ENCODE measurements around the gene TENM4.
"Not testable (repeated sequence)": the region's sequence is repeated elsewhere in the genome, so short reads cannot be mapped to it uniquely, and the experiment has no call there.

The TENM4 gene

GRCh38 chr11:78993802-78994430 lies 446.9 kb downstream of the TENM4 start:
- H3K9me3 ChIP-seq (ENCODE audit: control insufficient read depth in 1 of 2, low read length in 2 of 2): no peaks in the 10 kb centered on the region
- H3K27me3 ChIP-seq (ENCODE audit: control insufficient read depth in 1 of 2, insufficient read depth in 2 of 2, low read length in 2 of 2): no peaks in the 10 kb centered on the region
- H3K4me3 ChIP-seq (ENCODE audit: low read depth in 1 of 2, low read length in 2 of 2): no peak overlapping the region
- no peaks in the 10 kb centered on the region for H3K4me1 ChIP-seq (ENCODE audit: control insufficient read depth in 1 of 2, insufficient read depth in 2 of 2, low read length in 2 of 2)
- no peaks in the 10 kb centered on the region for H3K36me3 ChIP-seq (ENCODE audit: control insufficient read depth in 1 of 2, insufficient read depth in 2 of 2, low read length in 2 of 2)
- H3K9ac ChIP-seq (ENCODE audit: low read depth in 1 of 2, low read length in 2 of 2): no peak overlapping the region
- no peak overlapping the region for H3K27ac ChIP-seq (ENCODE audit: low read depth, low read length)

DNA sequence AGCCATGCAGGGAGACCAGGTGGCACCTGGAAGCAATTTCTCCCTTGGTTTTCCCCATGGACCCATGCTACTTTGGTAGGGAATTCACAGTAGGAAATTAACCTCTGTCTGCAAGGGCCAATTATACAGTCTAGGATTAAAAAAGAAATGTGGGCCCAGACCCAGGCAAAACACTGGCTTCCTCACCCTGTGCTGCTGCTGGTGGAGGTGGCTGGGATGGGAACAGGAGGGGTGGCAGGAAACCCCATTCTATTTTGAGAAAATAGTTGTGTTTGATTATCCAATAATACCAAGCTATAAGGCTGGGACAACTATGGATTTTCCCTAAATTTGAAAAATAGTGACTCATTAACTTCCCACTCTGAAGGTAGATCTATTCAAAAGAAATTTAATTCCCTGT lies 449.1 kb downstream of the TENM4 start:
- H3K27ac ChIP-seq (ENCODE audit: low read depth, low read length): no peak overlapping the region
- no peaks in the 10 kb centered on the region for H3K4me1 ChIP-seq (ENCODE audit: control insufficient read depth in 1 of 2, insufficient read depth in 2 of 2, low read length in 2 of 2)
- no peak overlapping the region for H3K4me3 ChIP-seq (ENCODE audit: low read depth in 1 of 2, low read length in 2 of 2)
- H3K9me3 ChIP-seq (ENCODE audit: control insufficient read depth in 1 of 2, low read length in 2 of 2): no peaks in the 10 kb centered on the region
- no peak overlapping the region for H3K9ac ChIP-seq (ENCODE audit: low read depth in 1 of 2, low read length in 2 of 2)
- no peaks in the 10 kb centered on the region for H3K27me3 ChIP-seq (ENCODE audit: control insufficient read depth in 1 of 2, insufficient read depth in 2 of 2, low read length in 2 of 2)
- H3K36me3 ChIP-seq (ENCODE audit: control insufficient read depth in 1 of 2, insufficient read depth in 2 of 2, low read length in 2 of 2): no peaks in the 10 kb centered on the region

- no peaks in the 10 kb centered on the region for H3K9me3 ChIP-seq (ENCODE audit: control insufficient read depth in 1 of 2, low read length in 2 of 2)
- H3K4me1 ChIP-seq (ENCODE audit: control insufficient read depth in 1 of 2, insufficient read depth in 2 of 2, low read length in 2 of 2): no peaks in the 10 kb centered on the region
- H3K9ac ChIP-seq (ENCODE audit: low read depth in 1 of 2, low read length in 2 of 2): no peak overlapping the region
- no peaks in the 10 kb centered on the region for H3K27me3 ChIP-seq (ENCODE audit: control insufficient read depth in 1 of 2, insufficient read depth in 2 of 2, low read length in 2 of 2)
- no peak overlapping the region for H3K4me3 ChIP-seq (ENCODE audit: low read depth in 1 of 2, low read length in 2 of 2)
- no peak overlapping the region for H3K27ac ChIP-seq (ENCODE audit: low read depth, low read length)
- no peaks in the 10 kb centered on the region for H3K36me3 ChIP-seq (ENCODE audit: control insufficient read depth in 1 of 2, insufficient read depth in 2 of 2, low read length in 2 of 2)
These were observed 450.6 kb downstream of the TENM4 start for GRCh38 chr11:78990261-78990660.

GRCh38 chr11:78987748-78988147 lies 453.1 kb downstream of the TENM4 start:
- Histone ChIP-seq H3K36me3 (ENCODE audit: control insufficient read depth in 1 of 2, insufficient read depth in 2 of 2, low read length in 2 of 2) (no peaks in the 10 kb centered on the region), H3K9ac (ENCODE audit: low read depth in 1 of 2, low read length in 2 of 2) (no peak overlapping the region), H3K4me1 (ENCODE audit: control insufficient read depth in 1 of 2, insufficient read depth in 2 of 2, low read length in 2 of 2) (no peaks in the 10 kb centered on the region), H3K4me3 (ENCODE audit: low read depth in 1 of 2, low read length in 2 of 2) (no peak overlapping the region), H3K27me3 (ENCODE audit: control insufficient read depth in 1 of 2, insufficient read depth in 2 of 2, low read length in 2 of 2) (no peaks in the 10 kb centered on the region), H3K27ac (ENCODE audit: low read depth, low read length) (no peak overlapping the region), H3K9me3 (ENCODE audit: control insufficient read depth in 1 of 2, low read length in 2 of 2) (no peaks in the 10 kb centered on the region)

GRCh38 chr11:78986305-78986704 lies 454.5 kb downstream of the TENM4 start:
- Histone ChIP-seq H3K4me3 (ENCODE audit: low read depth in 1 of 2, low read length in 2 of 2) (no peak overlapping the region), H3K36me3 (ENCODE audit: control insufficient read depth in 1 of 2, insufficient read depth in 2 of 2, low read length in 2 of 2) (no peaks in the 10 kb centered on the region)

GRCh38 chr11:78985663-78986062 lies 455.2 kb downstream of the TENM4 start:
- H3K9me3 ChIP-seq (ENCODE audit: control insufficient read depth in 1 of 2, low read length in 2 of 2): no peaks in the 10 kb centered on the region
- no peaks in the 10 kb centered on the region for H3K27me3 ChIP-seq (ENCODE audit: control insufficient read depth in 1 of 2, insufficient read depth in 2 of 2, low read length in 2 of 2)
- no peak overlapping the region for H3K4me3 ChIP-seq (ENCODE audit: low read depth in 1 of 2, low read length in 2 of 2)
- H3K4me1 ChIP-seq (ENCODE audit: control insufficient read depth in 1 of 2, insufficient read depth in 2 of 2, low read length in 2 of 2): no peaks in the 10 kb centered on the region
- H3K27ac ChIP-seq (ENCODE audit: low read depth, low read length): no peak overlapping the region
- no peak overlapping the region for H3K9ac ChIP-seq (ENCODE audit: low read depth in 1 of 2, low read length in 2 of 2)
- no peaks in the 10 kb centered on the region for H3K36me3 ChIP-seq (ENCODE audit: control insufficient read depth in 1 of 2, insufficient read depth in 2 of 2, low read length in 2 of 2)

More at GRCh38 chr11:78986305-78986704, 454.5 kb downstream of the TENM4 start:
- Histone ChIP-seq H3K4me1 (ENCODE audit: control insufficient read depth in 1 of 2, insufficient read depth in 2 of 2, low read length in 2 of 2) (no peaks in the 10 kb centered on the region), H3K9me3 (ENCODE audit: control insufficient read depth in 1 of 2, low read length in 2 of 2) (no peaks in the 10 kb centered on the region), H3K27me3 (ENCODE audit: control insufficient read depth in 1 of 2, insufficient read depth in 2 of 2, low read length in 2 of 2) (no peaks in the 10 kb centered on the region), H3K27ac (ENCODE audit: low read depth, low read length) (no peak overlapping the region), H3K9ac (ENCODE audit: low read depth in 1 of 2, low read length in 2 of 2) (no peak overlapping the region)

DNA sequence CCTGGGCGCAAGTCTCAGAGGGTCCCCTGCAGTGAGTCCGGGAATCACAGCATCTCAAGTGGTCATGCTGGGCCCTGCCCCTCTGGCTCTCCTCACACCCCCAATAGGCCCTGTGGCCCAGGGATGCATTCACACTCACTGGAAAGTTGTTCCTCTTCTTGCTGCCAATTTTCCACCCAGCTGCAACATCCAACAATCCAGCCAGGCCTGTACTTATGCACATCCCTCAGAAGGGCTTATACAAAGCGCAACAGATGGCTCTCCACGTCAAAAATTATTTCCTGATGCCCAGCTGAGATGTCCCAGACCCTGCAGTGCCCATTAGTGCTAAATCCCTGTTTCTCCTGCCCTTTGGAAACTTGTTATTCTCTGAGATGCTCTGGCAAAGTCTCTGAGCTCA lies 458.4 kb downstream of the TENM4 start:
- Histone ChIP-seq H3K27ac (ENCODE audit: low read depth, low read length) (no peak overlapping the region), H3K4me3 (ENCODE audit: low read depth in 1 of 2, low read length in 2 of 2) (no peak overlapping the region), H3K9ac (ENCODE audit: low read depth in 1 of 2, low read length in 2 of 2) (no peak overlapping the region), H3K9me3 (ENCODE audit: control insufficient read depth in 1 of 2, low read length in 2 of 2) (no peaks in the 10 kb centered on the region), H3K36me3 (ENCODE audit: control insufficient read depth in 1 of 2, insufficient read depth in 2 of 2, low read length in 2 of 2) (no peaks in the 10 kb centered on the region), H3K4me1 (ENCODE audit: control insufficient read depth in 1 of 2, insufficient read depth in 2 of 2, low read length in 2 of 2) (no peaks in the 10 kb centered on the region), H3K27me3 (ENCODE audit: control insufficient read depth in 1 of 2, insufficient read depth in 2 of 2, low read length in 2 of 2) (peaks cover 0 to 4% of the 10 kb centered on the region in 2 donors)

- no peaks in the 10 kb centered on the region for H3K9me3 ChIP-seq (ENCODE audit: control insufficient read depth in 1 of 2, low read length in 2 of 2)
- H3K4me3 ChIP-seq (ENCODE audit: low read depth in 1 of 2, low read length in 2 of 2): no peak overlapping the region
These were observed 459.7 kb downstream of the TENM4 start for GRCh38 chr11:78981153-78981552.

GRCh38 chr11:78978831-78979230 lies 462.0 kb downstream of the TENM4 start:
- Histone ChIP-seq H3K4me1 (ENCODE audit: control insufficient read depth in 1 of 2, insufficient read depth in 2 of 2, low read length in 2 of 2) (no peaks in the 10 kb centered on the region), H3K27me3 (ENCODE audit: control insufficient read depth in 1 of 2, insufficient read depth in 2 of 2, low read length in 2 of 2) (peaks cover 0 to 4% of the 10 kb centered on the region in 2 donors), H3K27ac (ENCODE audit: low read depth, low read length) (no peak overlapping the region), H3K9ac (ENCODE audit: low read depth in 1 of 2, low read length in 2 of 2) (no peak overlapping the region), H3K36me3 (ENCODE audit: control insufficient read depth in 1 of 2, insufficient read depth in 2 of 2, low read length in 2 of 2) (no peaks in the 10 kb centered on the region), H3K4me3 (ENCODE audit: low read depth in 1 of 2, low read length in 2 of 2) (no peak overlapping the region), H3K9me3 (ENCODE audit: control insufficient read depth in 1 of 2, low read length in 2 of 2) (no peaks in the 10 kb centered on the region)

More at GRCh38 chr11:78981153-78981552, 459.7 kb downstream of the TENM4 start:
- Histone ChIP-seq H3K27ac (ENCODE audit: low read depth, low read length) (no peak overlapping the region), H3K4me1 (ENCODE audit: control insufficient read depth in 1 of 2, insufficient read depth in 2 of 2, low read length in 2 of 2) (no peaks in the 10 kb centered on the region), H3K36me3 (ENCODE audit: control insufficient read depth in 1 of 2, insufficient read depth in 2 of 2, low read length in 2 of 2) (no peaks in the 10 kb centered on the region), H3K9ac (ENCODE audit: low read depth in 1 of 2, low read length in 2 of 2) (no peak overlapping the region), H3K27me3 (ENCODE audit: control insufficient read depth in 1 of 2, insufficient read depth in 2 of 2, low read length in 2 of 2) (peaks cover 0 to 4% of the 10 kb centered on the region in 2 donors)

DNA sequence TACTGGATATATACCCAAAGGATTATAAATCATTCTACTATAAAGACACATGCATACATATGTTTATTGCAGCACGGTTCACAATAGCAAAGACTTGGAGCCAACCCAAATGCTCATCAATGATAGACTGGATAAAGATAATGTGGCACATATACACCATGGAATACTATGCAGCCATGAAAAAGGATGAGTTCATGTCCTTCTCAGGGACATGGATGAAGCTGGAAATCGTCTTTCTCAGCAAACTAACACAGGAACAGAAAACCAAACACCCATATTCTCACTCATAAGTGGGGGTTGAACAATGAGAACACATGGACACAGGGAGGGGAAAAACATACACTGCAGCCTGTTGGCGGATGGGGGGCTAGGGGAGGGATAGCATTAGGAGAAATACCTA lies 463.0 kb downstream of the TENM4 start:
- H3K9ac ChIP-seq (ENCODE audit: low read depth in 1 of 2, low read length in 2 of 2); H3K9me3 ChIP-seq (ENCODE audit: control insufficient read depth in 1 of 2, low read length in 2 of 2); H3K27ac ChIP-seq (ENCODE audit: low read depth, low read length); H3K4me3 ChIP-seq (ENCODE audit: low read depth in 1 of 2, low read length in 2 of 2); H3K27me3 ChIP-seq (ENCODE audit: control insufficient read depth in 1 of 2, insufficient read depth in 2 of 2, low read length in 2 of 2); H3K36me3 ChIP-seq (ENCODE audit: control insufficient read depth in 1 of 2, insufficient read depth in 2 of 2, low read length in 2 of 2); H3K4me1 ChIP-seq (ENCODE audit: control insufficient read depth in 1 of 2, insufficient read depth in 2 of 2, low read length in 2 of 2): not testable (repeated sequence)

DNA sequence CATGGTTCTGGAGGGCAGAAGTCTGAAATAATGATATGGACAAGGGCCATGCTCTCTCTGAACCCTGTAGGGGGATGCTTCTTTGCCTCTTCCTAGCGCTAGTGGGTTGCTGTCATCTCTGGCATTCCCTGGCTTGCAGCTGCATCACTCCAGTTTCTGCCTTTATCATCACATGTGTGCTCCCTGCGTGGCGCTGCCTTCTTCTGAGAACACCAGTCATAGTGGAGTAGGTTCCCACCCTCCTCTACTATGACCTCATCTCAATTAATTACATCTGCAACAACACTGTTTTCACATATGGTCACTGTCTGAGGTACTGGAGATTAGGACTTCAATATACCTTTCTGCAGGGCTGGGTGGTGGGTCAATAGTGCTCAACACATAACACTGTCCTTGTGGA lies 463.8 kb downstream of the TENM4 start:
- Histone ChIP-seq H3K4me3 (ENCODE audit: low read depth in 1 of 2, low read length in 2 of 2) (no peak overlapping the region), H3K36me3 (ENCODE audit: control insufficient read depth in 1 of 2, insufficient read depth in 2 of 2, low read length in 2 of 2) (no peaks in the 10 kb centered on the region), H3K27me3 (ENCODE audit: control insufficient read depth in 1 of 2, insufficient read depth in 2 of 2, low read length in 2 of 2) (peaks cover 0 to 4% of the 10 kb centered on the region in 2 donors), H3K27ac (ENCODE audit: low read depth, low read length) (no peak overlapping the region), H3K4me1 (ENCODE audit: control insufficient read depth in 1 of 2, insufficient read depth in 2 of 2, low read length in 2 of 2) (no peaks in the 10 kb centered on the region), H3K9ac (ENCODE audit: low read depth in 1 of 2, low read length in 2 of 2) (no peak overlapping the region), H3K9me3 (ENCODE audit: control insufficient read depth in 1 of 2, low read length in 2 of 2) (no peaks in the 10 kb centered on the region)

Data from duodenal mucosa (tissue), 2 donors.